ENCODE data around the gene PEX5.

- TF ChIP-seq, protein P1, sequence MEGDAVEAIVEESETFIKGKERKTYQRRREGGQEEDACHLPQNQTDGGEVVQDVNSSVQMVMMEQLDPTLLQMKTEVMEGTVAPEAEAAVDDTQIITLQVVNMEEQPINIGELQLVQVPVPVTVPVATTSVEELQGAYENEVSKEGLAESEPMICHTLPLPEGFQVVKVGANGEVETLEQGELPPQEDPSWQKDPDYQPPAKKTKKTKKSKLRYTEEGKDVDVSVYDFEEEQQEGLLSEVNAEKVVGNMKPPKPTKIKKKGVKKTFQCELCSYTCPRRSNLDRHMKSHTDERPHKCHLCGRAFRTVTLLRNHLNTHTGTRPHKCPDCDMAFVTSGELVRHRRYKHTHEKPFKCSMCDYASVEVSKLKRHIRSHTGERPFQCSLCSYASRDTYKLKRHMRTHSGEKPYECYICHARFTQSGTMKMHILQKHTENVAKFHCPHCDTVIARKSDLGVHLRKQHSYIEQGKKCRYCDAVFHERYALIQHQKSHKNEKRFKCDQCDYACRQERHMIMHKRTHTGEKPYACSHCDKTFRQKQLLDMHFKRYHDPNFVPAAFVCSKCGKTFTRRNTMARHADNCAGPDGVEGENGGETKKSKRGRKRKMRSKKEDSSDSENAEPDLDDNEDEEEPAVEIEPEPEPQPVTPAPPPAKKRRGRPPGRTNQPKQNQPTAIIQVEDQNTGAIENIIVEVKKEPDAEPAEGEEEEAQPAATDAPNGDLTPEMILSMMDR (conservative IDR thresholded peaks at IDR 0.05; ENCODE audit: low read length): peak; percentile 88
- no peak for TF ChIP-seq EZH2phosphoT487 (IDR thresholded peaks at IDR 0.05; ENCODE audit: borderline replicate concordance)
Measured at GRCh38 chr12:7142056-7142644, 47.3 kb upstream of the PEX5 start.

All from Loucy (cell line).